HG02571 (cell line): ENCODE results near the gene OPN1MW.
"Not testable (repeated sequence)": the region's sequence is repeated elsewhere in the genome, so short reads cannot be mapped to it uniquely, and the experiment has no call there.

Experiments used
- ATAC-seq: cut with Tn5 transposase; IDR thresholded peaks from one replicate; pipeline ENCODE4 v1.9.1; 2021; ENCODE audit warnings: mild to moderate bottlenecking, moderate library complexity; ENCODE audit not compliant: unreplicated experiment

Gene OPN1MW

GRCh38 chrX:154209670-154210418 lies 27.4 kb downstream of the OPN1MW start:
- not testable (repeated sequence) for ATAC-seq

GRCh38 chrX:154211057-154211456 lies 28.7 kb downstream of the OPN1MW start:
- not testable (repeated sequence) for ATAC-seq

- not testable (repeated sequence) for ATAC-seq
Observed at GRCh38 chrX:154211499-154211898, 29.1 kb downstream of the OPN1MW start.

- not testable (repeated sequence) for ATAC-seq
Observed at GRCh38 chrX:154219456-154219855, 37.1 kb downstream of the OPN1MW start, which contains the start of gene OPN1MW2. Gene OPN1MW2, plus strand, starts transcription at chrX:154219756. Its CDS starts 60 bp downstream, at chrX:154219816.

GRCh38 chrX:154225292-154225691 lies 42.9 kb downstream of the OPN1MW start:
- ATAC-seq = not testable (repeated sequence)

GRCh38 chrX:154226706-154227105 lies 44.3 kb downstream of the OPN1MW start:
- ATAC-seq = not testable (repeated sequence)

GRCh38 chrX:154231443-154231842 lies 49.0 kb downstream of the OPN1MW start:
- not testable (repeated sequence) for ATAC-seq

GRCh38 chrX:154233620-154234019 lies 51.2 kb downstream of the OPN1MW start:
- not testable (repeated sequence) for ATAC-seq

- ATAC-seq = not testable (repeated sequence)
Observed at GRCh38 chrX:154238939-154239559, 56.7 kb downstream of the OPN1MW start.

GRCh38 chrX:154239982-154240503 lies 57.6 kb downstream of the OPN1MW start:
- not testable (repeated sequence) for ATAC-seq
